NCI-H748 (cell line): ENCODE data around the gene TSPAN31.
"Not testable (repeated sequence)": the region's sequence is repeated elsewhere in the genome, so short reads cannot be mapped to it uniquely, and the experiment has no call there.

ENCODE experiments used
- DNase-seq: peaks from one replicate; lab custom pipeline; 2025; ENCODE audit not compliant: unreplicated experiment; lab: John Stamatoyannopoulos, UW

Gene TSPAN31

DNA sequence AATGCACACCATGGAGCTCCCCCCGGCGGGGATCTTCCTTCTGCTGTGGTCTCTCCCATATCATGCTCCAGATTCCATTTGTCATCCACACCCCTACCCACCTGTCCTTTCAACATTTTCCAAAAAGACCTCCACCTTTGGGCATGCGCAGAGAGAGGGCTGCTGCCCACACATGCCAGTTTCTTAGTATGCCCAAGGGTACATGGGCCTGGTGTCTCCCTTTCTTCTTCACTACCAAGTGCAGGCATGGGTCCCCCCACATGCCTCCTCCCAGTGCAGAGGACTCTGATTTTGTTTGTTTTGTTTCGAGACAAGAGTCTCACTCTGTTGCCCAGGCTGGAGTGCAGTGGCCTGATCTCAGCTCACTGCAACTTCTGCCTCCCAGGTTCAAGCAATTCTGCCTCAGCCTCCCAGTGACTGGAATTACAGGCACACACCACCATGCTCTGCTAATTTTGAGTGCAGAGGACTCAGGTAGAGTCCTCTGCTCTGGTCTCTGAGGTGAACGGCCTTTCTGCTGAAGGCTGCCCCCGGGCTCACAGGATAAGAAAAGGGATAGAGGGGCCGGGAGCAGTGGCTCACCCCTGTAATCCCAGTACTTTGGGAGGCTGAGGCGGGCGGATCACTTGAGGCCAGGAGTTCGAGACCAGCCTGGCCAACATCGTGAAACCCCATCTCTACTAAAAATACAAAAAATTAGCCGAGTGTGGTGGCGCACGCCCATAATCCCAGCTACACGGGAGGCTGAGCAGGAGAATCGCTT, 22.8 kb upstream of the TSPAN31 start:
- not testable (repeated sequence) for DNase-seq

DNA sequence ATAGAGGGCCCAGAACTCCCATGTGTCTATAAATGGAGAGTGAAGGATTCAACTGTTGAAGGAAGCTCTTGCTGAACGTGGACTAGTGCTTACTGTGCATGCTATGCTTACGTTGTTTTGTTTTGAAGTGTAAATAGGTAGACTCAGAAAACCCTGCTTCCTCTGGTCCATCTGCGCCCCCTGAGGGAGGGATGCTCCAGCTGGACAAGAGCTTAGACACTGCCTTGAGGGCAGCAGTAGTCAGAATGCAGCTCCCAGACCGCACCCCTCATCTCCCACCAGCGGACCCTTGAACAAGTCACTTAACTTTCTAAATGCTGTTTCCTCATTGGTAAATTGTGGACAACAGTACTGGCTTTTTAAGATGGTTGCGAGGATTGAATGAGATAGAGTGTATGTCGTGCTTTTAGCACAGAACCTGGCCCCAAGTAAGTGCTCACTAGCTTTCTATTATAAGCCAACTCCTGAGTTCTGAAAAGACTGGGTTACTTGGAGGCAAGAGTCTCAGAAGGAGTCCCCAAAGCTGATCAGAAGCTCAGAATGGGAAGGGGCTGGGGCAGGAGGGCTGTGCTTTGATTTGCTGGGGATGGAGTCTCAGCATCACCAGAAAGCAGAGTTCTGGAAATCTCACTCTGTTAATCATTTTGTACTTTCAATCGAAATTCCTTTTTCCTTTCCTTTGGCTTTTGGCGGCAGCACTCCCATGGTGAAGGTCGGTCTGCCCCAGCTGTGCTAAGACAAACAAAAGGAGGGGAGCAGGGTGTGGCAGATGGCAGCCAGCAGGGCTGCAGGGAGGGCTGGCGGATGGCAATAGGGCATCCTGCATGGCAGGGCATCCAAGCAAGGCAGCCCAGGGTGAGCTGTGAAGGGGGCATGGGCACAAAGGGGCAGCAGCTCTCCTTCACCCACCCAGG, 21.9 kb upstream of the TSPAN31 start:
- DNase-seq, result peak; percentile 54

DNA sequence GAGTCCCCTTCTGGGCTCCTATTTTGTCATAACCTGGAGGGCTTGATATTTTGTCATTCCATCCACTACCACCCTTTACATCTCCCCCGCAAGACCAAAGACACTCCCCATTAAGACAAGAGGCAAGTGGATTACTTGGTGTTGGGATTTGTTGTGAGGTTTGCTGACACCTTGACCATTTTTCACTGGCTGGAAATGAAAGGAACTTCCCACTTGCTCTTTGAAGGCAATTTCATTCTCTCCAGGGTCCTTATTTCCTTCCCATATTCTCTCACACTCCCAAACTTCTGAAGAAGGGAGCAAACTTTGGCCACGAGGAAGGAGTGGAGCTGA, 21.2 kb upstream of the TSPAN31 start:
- DNase-seq, result no peak

DNA sequence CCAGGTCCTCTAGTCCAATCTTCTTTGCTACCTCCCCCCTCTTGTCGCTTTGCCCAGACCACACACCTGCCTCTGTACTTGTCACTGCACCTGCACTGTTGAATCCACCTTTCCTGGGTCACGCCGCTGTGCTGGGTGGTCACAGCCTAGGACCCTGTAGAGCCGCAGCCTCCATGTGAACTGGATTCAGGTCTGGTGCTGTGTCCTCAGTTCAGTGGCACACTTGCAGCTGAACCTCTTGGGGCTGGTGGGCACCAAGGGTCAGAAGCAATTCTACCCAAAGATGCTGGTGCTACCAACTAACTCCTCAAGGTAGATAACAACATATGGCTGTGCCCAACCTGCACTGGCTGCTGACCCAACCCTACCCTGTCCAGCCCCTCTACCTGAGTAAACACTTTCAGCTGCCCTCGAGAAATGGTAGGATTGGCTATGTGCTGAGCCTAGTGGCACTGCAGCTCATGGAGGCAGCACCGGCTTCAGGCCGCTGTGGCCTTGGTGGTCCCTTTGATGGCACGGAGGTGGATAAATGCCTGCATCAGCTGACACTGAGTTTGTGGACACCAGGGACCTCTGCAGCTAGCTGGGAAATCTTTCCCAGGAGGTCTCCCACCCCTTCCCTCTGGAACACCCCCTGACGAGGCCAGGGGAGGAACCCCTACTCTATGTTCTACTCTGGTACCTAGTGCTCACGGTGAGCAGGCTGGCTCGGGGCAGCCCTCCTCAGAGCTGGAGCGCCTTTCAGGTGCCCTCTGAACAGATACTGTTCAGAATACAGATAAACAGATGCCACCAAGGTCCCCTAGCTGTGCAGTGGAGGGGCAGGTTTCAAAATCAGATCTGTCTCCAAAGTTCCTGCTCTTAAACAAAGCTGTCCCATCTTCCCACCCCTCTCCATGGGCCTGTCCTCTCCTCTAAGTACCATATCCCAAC, 20.6 kb upstream of the TSPAN31 start:
- DNase-seq, result no peak

DNA sequence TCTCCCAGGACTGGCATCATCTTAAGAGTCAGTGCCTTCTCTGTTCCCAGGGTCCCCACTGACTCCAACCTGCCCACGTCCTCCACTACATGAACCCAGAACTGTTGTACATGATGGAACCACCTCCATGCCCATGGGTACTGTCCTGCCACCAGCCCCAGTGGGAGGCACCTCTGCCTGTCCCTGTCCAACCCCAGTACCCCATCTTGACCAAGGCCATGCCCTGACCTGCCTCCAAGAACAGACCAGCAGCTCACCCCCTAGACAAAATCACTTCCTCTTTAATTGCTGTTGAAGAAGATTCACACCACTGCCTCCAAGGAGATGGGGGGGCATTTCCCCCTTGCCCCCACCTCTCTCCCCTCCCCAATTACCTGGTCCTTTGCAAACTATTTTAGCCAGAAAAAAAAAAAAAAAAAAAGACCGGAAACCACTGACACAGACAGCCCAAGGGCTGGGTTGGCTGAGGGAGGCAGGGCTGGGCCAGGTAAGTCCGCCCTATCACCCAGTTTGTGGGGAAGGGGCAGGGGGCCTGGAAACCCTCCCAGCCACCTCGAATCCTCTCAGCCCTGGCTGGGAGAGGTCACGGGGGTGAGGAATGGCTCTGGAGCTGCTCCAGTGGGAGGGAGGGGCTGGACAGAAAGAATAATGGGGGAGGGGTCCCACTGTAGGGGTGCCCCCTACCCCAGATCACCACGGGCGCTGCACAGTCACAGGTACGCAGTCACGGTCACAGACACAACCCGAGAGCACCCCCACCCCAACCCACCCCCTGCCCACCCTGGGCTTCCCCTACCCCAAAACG, 19.7 kb upstream of the TSPAN31 start:
- no peak for DNase-seq

DNA sequence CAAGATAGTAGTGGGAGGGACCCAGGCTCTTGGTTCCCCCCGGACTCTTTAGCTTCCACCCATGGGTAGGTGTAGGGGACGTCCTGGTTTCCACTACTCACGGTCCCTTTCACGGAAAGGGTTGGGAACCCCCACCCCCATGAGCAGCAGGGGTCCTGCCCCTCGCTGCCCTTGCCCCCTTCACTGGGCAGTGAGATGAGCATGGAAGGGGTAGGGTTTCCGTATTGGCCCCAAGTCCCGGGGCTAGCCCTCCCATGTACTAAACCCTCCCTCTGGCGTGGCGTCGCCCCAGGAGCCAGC, 19.0 kb upstream of the TSPAN31 start:
- no peak for DNase-seq

DNA sequence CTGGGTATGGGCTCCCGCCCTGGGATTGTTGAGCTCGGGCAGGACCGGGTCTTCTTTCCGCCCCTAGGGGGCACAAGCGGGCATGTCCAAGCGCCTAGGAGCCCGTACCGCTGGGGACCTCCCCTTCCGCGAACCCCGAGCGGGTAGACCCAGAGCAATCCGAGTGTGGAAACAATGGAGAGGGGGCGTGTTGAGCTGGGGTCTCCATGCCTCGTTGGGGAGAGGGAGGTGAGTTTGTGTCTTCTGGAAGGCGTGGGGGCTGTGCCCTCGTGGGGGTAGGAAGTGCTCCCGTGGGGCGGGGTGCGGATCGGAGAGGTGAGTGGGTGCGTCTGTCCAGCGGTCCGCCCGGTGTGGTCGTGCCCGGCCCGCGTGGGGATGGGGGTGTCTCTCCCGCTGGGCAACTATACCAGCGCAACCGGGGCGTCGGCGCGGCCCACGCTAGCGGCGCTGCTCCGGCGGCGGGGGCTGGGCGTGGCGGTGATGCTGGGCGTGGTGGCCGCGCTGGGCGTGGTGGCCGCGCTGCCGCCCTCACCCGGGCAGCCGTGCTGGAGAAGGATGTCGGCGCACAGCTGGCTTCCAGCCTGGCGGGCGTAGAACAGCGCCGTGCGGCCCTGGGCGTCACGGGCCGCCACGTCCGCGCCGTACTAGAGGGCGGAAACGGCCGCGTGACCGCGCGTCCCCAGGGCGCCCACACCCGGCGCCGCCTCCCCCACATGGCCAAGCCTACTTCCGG, 18.5 kb upstream of the TSPAN31 start:
- DNase-seq, result peak; percentile 91

DNA sequence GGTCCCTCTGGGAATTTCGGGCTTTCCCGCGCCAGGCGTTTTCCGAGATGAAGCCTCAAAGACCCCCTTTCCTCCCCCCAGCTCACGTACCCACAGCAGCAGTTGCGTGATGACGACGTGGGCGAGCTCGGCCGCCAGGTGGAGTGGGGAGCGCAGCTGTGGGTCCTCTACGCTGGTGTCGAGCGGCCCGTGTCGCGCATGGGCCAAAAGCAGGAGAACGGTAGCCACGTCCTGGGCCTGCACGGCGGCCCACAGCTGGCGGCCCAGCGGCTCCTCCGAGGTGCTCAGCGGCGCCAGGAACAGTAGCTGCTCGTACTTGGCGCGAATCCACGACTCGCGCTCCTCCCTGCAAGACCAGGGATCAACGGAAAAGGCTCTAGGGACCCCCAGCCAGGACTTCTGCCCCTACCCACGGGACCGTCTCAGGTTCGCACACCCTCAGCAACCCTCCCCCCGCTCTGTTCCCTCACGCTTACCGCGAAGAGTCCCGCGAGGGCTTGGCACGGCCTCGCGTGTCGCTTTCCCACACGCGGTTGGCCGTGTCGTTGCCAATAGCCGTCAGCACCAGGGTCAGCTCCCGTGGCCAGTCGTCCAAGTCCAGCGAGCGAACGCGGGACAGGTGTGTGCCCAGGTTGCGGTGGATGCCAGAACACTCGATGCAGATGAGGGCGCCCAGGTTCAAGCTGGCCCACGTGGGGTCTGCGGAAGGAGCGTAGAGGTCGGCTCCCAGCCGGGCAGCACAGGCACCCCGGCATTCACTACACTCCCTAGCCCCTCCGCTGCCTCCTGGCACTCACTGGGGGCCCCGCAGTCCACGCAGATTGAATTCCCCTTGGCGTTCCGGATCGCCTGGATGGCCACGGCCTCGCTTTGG, 17.7 kb upstream of the TSPAN31 start:
- DNase-seq, result peak; percentile 80

DNA sequence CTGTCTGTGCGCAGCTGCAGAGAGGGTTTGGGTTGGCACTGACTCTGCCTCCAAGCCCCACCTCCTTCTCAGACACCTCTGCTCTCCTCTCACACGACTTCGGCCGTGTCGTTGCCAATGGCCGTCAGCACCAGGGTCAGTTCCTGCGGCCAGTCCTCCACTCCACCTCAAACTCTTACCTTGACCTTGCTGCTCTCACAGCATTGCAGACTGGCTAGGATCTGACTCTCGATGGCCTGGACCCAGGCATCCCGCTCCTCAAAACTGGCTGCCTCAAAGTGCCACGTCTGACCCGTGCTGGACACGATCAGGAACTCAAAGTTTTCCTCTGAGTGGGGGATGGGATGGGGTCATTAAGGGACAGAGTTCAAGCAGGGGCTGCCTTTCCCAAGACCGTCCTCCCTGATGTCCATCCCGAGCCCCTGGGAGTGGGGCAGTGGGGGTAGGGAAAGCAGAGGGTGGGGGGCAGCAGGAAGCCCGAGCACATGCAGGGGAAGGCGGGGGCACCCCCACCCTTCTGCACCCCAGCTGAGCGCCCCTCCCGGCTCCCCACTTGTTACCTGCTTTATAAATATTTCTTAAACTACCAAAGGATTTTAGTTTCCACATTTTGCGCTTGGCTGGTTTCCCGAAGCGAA, 17.0 kb upstream of the TSPAN31 start:
- no peak for DNase-seq

DNA sequence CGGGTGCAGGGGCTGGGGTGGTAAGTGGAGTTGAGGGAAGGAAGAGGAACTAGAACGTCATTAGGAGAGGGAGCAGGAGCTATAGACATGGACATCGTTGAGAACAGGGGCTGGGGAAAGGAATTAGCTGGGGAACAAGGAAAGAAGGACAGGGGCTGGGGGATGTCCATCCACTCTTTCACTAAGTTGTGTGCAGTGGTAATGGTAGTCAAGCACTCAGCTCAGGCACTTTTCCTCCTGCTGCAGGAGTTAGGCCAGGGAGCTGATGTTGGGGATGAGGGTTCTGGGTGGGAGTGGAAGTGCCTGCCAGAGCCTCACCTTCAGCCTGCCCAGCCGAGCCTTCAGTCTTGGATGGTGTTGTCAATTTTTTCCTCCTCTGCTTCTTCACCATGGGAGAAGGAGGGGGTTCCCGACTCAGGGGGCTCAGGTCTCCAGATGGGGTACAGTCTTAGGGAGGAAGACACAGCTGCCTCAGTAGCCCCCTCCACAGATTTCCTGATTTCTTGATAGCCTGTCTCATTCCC, 15.5 kb upstream of the TSPAN31 start:
- DNase-seq, result no peak

DNA sequence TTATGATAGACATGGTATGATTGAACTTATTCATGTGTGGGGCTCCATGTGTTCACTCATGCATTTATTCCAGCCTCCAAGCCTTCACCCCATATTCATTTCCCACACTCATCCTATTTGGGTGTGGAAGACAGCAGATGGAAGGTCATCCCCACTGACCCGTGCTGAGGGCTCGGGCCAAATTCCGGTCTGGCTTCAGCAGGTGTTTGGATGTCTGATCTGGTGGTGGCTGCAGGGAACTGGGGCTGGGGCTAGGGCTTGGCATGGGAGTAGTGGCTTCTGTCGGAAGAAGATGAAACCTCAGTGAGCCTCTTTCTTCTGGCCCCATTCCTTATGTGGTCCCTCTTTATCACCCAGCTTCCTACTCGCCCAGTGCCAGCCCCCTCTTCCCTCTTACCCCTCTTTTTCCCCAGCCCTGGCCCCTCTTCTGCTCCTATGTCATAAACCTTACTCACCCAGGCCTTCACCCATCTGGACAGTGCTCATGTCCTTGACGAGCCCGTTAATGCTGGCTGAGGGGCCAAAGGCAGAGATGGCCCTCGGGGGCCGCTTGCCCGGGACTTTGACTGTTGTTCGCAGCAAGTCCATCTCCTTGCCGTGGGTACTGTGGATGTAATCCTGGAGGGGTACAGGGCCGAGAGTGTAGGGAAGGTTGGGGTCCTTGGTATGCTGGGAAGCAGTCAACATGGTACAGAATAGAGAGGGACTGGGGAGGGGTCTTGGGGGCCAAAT, 14.3 kb upstream of the TSPAN31 start:
- DNase-seq, result no peak

DNA sequence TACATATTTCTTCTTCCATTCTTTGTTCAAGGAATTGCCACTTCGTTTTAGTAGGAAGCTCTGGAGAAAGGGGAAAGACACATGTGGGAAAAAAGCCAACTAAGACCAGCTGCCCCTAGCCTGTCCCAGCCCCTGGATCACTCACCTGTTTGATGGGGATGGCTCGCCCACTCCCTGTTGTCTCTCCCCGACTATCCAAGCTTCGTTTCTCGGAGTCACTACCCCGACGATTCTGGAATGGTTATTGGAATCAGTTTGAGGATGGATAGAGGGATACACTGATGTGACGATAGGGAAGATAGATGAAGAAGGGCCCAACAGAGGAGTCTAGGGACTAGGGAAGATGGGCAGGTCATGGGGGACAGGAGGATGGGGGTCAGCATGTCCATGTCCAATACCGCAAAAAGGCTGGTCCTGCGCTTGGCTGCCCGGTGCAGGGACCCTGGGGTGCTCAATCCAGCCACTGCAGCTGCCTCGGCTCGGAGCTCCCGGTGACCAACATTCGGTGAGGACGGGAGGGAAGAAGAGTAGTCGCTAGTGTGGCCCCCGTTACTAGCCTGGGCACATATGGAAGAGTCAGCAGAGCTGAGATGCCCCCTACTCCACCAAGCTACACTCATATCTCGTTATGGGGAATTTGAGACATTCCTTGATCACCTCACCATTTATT, 13.3 kb upstream of the TSPAN31 start:
- no peak for DNase-seq

DNA sequence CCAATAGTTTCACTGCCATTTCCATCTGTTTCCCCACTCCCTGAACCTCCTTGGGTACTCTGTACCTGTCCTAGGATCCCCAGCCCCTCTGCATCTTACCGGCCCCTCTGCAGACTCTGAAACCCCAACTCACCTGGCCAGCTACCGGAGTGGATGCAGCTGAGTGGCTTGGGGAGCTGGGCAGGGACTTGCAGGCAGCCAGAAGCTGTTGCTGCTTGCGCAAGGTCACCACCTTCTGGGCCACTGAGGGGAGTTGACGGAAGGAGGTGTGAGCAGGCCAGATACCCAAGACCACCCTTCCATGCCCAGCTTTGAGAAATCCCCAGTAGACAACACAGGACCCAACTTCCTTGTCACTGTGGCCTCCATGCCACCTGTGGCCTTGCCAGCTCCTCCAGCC, 12.6 kb upstream of the TSPAN31 start:
- no peak for DNase-seq

DNA sequence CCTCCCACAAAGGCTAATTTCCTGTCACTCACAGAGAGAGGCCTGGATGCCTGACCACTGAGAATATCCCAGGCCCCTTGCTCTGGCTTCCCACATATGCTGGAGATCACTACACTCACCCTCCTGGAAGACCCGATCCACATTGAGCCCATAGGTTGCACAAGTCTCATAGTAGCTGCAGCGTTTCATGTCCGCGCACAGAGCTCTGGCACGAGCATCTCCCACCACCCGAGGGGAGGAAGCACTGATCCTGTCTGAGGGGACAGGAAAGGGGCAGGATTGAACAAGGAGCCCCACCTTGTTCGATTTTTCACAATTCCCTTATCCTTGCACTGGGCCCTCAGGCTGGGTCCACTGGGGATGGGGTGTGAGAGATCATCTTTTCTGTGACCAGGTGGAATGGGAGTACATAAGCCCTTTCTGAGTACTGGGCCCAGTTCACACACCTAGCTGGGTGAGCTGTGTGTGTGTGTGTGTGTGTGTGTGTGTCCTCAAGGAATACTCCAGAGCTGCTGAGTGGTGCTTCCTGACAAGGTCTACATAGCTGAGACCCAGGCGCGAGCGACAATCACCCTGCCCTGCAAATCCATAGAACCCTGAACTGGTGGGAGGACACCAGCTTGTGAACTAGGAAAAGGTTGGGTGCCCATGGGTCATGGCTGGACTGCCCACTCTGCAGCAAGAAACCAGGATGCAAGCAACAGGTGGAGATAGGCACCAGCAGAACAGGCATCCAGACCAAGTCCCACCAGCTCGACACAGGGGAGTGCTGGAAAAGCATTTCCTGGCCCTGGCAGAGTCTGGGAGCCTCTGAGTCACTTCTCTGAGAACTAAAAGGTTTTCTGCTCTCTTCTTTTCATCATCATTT, 11.9 kb upstream of the TSPAN31 start:
- no peak for DNase-seq

DNA sequence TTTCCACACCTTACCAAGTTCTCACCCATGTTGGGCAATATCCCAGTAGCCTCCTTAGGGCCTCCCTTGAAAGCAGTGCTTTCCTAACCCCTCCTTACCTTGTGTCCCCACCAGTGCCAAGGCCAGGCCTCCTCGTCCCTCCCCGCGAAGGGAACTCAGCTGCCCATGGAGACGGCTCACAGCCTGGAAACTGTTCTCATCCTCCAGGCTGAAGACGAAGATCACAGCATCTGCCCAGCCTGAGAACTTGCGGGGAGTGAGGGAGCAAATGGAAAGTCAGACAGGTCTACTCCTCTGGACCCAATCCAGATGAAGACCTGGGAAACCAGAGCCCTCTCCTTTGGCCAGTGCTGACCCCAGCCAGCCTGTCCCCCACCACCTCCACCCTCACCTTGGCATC, 10.9 kb upstream of the TSPAN31 start:
- no peak for DNase-seq

DNA sequence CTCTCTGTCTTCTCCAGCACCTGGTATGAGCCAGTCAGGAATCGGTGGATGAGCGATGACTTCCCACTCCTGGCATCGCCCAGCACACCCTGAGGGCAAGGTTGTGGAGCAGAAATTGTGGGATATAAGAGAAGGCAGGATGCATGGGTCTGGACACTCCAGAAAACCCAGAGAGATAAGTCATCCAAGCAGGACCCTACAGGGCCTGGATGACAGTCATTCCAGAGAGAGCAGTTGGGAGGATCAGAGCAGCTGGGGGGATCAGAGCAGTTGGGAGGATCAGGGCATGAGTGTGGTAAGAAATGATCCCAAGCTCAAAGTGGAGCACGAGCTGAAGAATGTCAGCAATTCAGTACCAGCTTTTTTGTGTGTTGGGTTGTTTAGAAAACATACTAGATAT, 10.2 kb upstream of the TSPAN31 start:
- DNase-seq, result no peak
